WERI-Rb-1 (cell line): Measurements from ENCODE around the gene MUC5AC.

Experiments used
- DNase-seq: peaks from one replicate; pipeline ENCODE4 v3.0.0-alpha.2; 2020
- H3K27ac ChIP-seq: fragments of 250-450 bp; sonication (Bioruptor Pico); 2 replicates; pipeline ENCODE4 v1.5.1; 2020; ENCODE audit warnings: mild to moderate bottlenecking, moderate library complexity
- H3K27me3 ChIP-seq: fragments of 250-450 bp; sonication (Bioruptor Pico); 2 replicates; pipeline ENCODE4 v1.5.1; 2021; ENCODE audit warnings: mild to moderate bottlenecking, low read depth, moderate library complexity; ENCODE audit not compliant: insufficient read depth, severe bottlenecking
- H3K36me3 ChIP-seq: fragments of 250-450 bp; sonication (Bioruptor Pico); 2 replicates; pipeline ENCODE4 v1.5.1; 2020; ENCODE audit warnings: mild to moderate bottlenecking, moderate library complexity
- H3K4me3 ChIP-seq: 2 replicates; pipeline ENCODE4 v1.5.1; 2011; ENCODE audit warnings: low read depth, mild to moderate bottlenecking, control low read depth, low read length
- H3K9me3 ChIP-seq: fragments of 250-450 bp; sonication (Bioruptor Pico); 2 replicates; pipeline ENCODE4 v1.5.1; 2021; ENCODE audit warnings: mild to moderate bottlenecking, moderate library complexity; ENCODE audit not compliant: severe bottlenecking
- TF ChIP-seq, protein P1 (sequence below): IDR thresholded peaks from 2 replicates; pipeline ENCODE4 v1.5.1; 2011; ENCODE audit warnings: low read depth, mild to moderate bottlenecking, control low read depth, inconsistent platforms, low read length

The MUC5AC gene

DNA sequence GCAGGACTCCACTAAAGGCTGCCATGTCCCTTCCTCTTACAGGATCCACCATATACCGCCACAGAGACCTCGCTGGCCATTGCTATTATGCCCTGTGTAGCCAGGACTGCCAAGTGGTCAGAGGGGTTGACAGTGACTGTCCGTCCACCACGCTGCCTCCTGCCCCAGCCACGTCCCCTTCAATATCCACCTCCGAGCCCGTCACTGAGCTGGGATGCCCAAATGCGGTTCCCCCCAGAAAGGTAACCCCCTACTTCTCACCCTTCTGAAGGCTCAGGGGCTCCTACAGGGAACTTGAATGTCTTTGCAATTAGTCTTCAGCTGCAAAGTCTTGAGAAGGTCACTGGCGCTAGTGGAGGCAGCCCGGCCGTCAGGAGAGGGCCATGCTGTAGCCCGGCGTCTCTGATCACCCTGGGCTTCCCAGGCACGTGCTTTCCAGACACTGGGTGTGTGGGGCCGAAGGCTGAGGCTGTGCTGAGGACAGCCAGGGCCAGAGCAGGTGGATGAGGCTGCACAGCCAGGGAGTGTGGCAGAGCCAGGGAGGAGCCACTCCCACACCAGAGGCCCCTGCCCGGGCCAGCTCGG is 35.1 kb downstream of the MUC5AC start:
- H3K27ac ChIP-seq, result no peak overlapping the region
- TF ChIP-seq, protein P1, sequence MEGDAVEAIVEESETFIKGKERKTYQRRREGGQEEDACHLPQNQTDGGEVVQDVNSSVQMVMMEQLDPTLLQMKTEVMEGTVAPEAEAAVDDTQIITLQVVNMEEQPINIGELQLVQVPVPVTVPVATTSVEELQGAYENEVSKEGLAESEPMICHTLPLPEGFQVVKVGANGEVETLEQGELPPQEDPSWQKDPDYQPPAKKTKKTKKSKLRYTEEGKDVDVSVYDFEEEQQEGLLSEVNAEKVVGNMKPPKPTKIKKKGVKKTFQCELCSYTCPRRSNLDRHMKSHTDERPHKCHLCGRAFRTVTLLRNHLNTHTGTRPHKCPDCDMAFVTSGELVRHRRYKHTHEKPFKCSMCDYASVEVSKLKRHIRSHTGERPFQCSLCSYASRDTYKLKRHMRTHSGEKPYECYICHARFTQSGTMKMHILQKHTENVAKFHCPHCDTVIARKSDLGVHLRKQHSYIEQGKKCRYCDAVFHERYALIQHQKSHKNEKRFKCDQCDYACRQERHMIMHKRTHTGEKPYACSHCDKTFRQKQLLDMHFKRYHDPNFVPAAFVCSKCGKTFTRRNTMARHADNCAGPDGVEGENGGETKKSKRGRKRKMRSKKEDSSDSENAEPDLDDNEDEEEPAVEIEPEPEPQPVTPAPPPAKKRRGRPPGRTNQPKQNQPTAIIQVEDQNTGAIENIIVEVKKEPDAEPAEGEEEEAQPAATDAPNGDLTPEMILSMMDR, result no peak
- no peak for DNase-seq

DNA sequence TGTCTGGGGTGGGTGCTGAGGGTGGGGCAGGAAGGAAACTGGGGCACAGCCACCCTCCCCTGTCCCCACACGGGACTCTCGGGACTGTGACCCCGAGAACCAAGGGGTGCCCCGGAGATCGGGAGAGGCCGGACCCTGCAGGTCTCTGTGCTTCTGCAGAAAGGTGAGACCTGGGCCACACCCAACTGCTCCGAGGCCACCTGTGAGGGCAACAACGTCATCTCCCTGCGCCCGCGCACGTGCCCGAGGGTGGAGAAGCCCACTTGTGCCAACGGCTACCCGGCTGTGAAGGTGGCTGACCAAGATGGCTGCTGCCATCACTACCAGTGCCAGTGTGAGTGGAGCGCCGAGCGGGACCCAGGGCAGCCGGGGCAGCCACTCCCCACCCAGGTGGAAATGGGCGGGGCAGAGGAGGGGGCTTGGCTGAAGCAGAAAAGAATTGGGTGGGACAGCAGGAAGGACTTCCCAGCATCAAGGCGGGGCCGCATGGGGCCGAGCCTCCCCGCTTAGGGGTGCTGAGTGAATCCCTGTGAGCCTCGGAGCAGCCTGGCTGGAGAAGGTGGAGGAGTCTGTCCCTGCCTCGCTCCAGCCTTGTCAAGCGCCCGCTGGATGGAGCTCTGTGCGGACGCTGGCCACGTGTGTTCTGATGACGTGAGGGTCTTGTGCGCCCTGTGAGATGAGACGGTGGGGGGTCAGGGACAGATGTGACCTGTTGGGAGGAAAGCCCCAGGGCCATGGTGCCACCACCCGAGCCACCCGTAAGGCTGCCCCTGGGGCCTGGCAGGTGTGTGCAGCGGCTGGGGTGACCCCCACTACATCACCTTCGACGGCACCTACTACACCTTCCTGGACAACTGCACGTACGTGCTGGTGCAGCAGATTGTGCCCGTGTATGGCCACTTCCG is 35.8 kb downstream of the MUC5AC start:
- Histone ChIP-seq H3K9me3 (peaks cover 5% of the 10 kb centered on the region), H3K27me3 (peaks cover 8% of the 10 kb centered on the region), H3K4me3 (no peak overlapping the region), H3K27ac (no peak overlapping the region), H3K36me3 (no peaks in the 10 kb centered on the region)
- TF ChIP-seq, protein P1, result no peak
- DNase-seq, result no peak

More for the DNA sequence above, 35.1 kb downstream of the MUC5AC start:
- Histone ChIP-seq H3K36me3 (no peaks in the 10 kb centered on the region), H3K4me3 (no peak overlapping the region), H3K27me3 (peaks cover 8% of the 10 kb centered on the region), H3K9me3 (peaks cover 5% of the 10 kb centered on the region)

DNA sequence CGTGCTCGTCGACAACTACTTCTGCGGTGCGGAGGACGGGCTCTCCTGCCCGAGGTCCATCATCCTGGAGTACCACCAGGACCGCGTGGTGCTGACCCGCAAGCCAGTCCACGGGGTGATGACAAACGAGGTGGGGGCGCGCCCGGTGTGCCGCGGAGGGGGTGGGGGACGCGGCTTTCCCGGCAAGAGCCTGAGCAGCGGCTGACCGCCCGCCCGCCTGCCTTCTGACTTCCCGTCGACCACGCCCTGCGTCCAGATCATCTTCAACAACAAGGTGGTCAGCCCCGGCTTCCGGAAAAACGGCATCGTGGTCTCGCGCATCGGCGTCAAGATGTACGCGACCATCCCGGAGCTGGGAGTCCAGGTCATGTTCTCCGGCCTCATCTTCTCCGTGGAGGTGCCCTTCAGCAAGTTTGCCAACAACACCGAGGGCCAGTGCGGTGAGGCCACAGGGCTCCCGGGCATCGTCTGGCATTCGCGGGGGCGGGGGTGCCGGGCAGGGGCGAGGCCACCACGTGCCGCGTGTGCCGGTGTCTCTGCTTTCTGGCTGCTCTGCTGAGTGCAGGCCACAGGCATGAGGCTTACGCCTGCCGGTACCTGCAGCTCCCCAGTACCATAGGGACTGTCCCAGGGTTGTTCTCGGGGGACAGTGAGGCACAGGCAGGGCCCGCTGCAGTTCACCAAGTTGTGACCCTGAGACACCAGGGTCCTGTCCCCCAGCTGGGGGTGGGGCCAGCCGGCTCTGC is 36.7 kb downstream of the MUC5AC start:
- Histone ChIP-seq H3K27me3 (peaks cover 8% of the 10 kb centered on the region), H3K4me3 (no peak overlapping the region), H3K36me3 (no peaks in the 10 kb centered on the region), H3K27ac (no peak overlapping the region), H3K9me3 (peaks cover 5% of the 10 kb centered on the region)
- no peak for DNase-seq
- TF ChIP-seq, protein P1, result no peak

DNA sequence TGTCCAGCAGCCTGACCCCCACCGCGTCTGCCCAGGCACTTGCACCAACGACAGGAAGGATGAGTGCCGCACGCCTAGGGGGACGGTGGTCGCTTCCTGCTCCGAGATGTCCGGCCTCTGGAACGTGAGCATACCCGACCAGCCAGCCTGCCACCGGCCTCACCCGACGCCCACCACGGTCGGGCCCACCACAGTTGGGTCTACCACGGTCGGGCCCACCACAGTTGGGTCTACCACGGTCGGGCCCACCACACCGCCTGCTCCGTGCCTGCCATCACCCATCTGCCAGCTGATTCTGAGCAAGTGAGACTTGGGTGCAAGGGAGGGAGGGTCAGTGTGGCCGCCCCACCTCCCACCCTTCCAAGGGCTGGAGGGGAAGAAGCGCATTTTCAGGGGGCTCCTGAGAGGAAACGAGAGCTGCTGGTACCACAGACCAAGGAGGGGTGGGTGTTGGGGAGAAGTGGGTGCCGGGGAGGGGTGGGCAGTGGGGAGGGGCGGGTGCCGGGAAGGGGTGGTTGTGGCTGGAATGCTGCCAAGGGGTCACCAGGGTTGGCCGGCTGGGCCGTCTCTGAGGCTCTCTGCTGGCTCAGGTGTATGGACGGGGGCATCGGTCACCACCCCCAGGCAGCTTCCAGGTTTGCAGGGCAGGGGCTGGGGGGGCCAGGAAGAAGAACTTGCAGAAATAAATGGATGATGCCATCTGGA is 37.4 kb downstream of the MUC5AC start:
- H3K36me3 ChIP-seq, result no peaks in the 10 kb centered on the region
- H3K9me3 ChIP-seq, result peaks cover 5% of the 10 kb centered on the region
- H3K27me3 ChIP-seq, result peaks cover 8% of the 10 kb centered on the region
- DNase-seq, result no peak
- TF ChIP-seq, protein P1, result no peak
- no peak overlapping the region for H3K4me3 ChIP-seq
- H3K27ac ChIP-seq, result no peak overlapping the region

DNA sequence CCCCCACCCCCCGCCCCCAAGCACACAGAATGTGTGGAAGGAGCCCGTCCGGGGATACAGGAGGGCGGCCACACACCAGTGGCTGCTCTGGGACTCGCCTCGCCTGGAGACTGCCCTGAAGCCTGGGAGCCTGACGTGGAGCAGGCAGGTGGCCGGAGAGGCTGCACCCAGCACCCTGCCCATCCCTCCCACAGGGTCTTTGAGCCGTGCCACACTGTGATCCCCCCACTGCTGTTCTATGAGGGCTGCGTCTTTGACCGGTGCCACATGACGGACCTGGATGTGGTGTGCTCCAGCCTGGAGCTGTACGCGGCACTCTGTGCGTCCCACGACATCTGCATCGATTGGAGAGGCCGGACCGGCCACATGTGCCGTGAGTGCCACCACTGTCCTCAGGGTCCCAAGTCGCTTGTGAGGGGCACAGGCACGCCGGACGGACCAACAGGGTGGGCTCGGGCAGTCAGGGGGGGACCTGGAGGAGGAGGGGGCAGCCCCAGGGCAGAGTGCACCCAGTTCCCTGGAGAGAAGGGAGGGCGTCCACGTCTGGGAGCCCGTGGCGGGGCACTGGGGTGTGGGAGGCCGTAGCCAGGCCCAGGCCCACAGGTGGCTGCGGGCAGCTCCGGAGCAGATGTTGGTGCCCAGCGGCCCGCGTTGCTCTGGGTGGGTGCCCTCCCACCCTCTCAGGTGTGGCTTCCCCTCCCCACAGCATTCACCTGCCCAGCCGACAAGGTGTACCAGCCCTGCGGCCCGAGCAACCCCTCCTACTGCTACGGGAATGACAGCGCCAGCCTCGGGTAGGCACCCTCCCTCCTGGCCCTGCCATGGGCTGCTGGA is 38.1 kb downstream of the MUC5AC start:
- H3K9me3 ChIP-seq, result peaks cover 5% of the 10 kb centered on the region
- TF ChIP-seq, protein P1, result no peak
- no peak overlapping the region for H3K4me3 ChIP-seq
- no peaks in the 10 kb centered on the region for H3K36me3 ChIP-seq
- peaks cover 8% of the 10 kb centered on the region for H3K27me3 ChIP-seq
- no peak overlapping the region for H3K27ac ChIP-seq
- no peak for DNase-seq
